ENCODE results near the gene GAS2L1. TPM values are rescaled to one million over a fixed set of nuclear protein-coding genes. Genes with fewer than 3 reads are reported as not detected.

GAS2L1 gene
- total RNA-seq, 1 donor from 2014 or later, result 21.6 TPM

- no peaks in the 10 kb centered on the region for H3K27me3 Mint-ChIP-seq (ENCODE audit: unreplicated experiment)
- H3K9me3 Mint-ChIP-seq (ENCODE audit: unreplicated experiment), result no peaks in the 10 kb centered on the region
- peak; percentile 74 for DNase-seq (ENCODE audit: extremely low spot score, unreplicated experiment)
- TF ChIP-seq CTCF (IDR thresholded peaks at IDR 0.05), result no peak
- H3K36me3 Mint-ChIP-seq (ENCODE audit: unreplicated experiment), result peaks cover 19% of the 10 kb centered on the region
- H3K4me3 Mint-ChIP-seq (ENCODE audit: unreplicated experiment), result peak overlapping the region; percentile 94
- H3K27ac Mint-ChIP-seq (ENCODE audit: unreplicated experiment), result peak overlapping the region; percentile 99
- peaks cover 46% of the 10 kb centered on the region for H3K4me1 Mint-ChIP-seq (ENCODE audit: unreplicated experiment)
Observed at GRCh38 chr22:29266564-29267461, 39.6 kb upstream of the GAS2L1 start.

- Mint-ChIP-seq H3K4me3 (ENCODE audit: unreplicated experiment) (peak overlapping the region; percentile 94), H3K9me3 (ENCODE audit: unreplicated experiment) (no peaks in the 10 kb centered on the region), H3K36me3 (ENCODE audit: unreplicated experiment) (peaks cover 23% of the 10 kb centered on the region), H3K4me1 (ENCODE audit: unreplicated experiment) (peaks cover 51% of the 10 kb centered on the region), H3K27ac (ENCODE audit: unreplicated experiment) (peak overlapping the region; percentile 99), H3K27me3 (ENCODE audit: unreplicated experiment) (no peaks in the 10 kb centered on the region)
- TF ChIP-seq CTCF (IDR thresholded peaks at IDR 0.05), result no peak
- no peak for DNase-seq (ENCODE audit: extremely low spot score, unreplicated experiment)
Observed at GRCh38 chr22:29267462-29267857, 39.0 kb upstream of the GAS2L1 start.

- no peak for TF ChIP-seq CTCF (IDR thresholded peaks at IDR 0.05)
- Mint-ChIP-seq H3K9me3 (ENCODE audit: unreplicated experiment) (no peaks in the 10 kb centered on the region), H3K27ac (ENCODE audit: unreplicated experiment) (peak within 1 kb of the TSS; percentile 99), H3K27me3 (ENCODE audit: unreplicated experiment) (no peaks in the 10 kb centered on the region), H3K4me3 (ENCODE audit: unreplicated experiment) (peak within 1 kb of the TSS; percentile 94), H3K4me1 (ENCODE audit: unreplicated experiment) (peaks cover 51% of the 10 kb centered on the region), H3K36me3 (ENCODE audit: unreplicated experiment) (peaks cover 26% of the 10 kb centered on the region)
- peak; percentile 99 for DNase-seq (ENCODE audit: extremely low spot score, unreplicated experiment)
Observed at GRCh38 chr22:29267858-29268510, 38.5 kb upstream of the GAS2L1 start, which contains the start of the genes EWSR1 and RHBDD3. EWSR1 (plus strand) TSS chr22:29268268; CDS start chr22:29268337, 69 bp downstream. RHBDD3 (minus strand) TSS chr22:29267981; CDS start chr22:29265626, 2,355 bp downstream.

GRCh38 chr22:29268511-29269229, 37.8 kb upstream of the GAS2L1 start:
- Mint-ChIP-seq H3K27ac (ENCODE audit: unreplicated experiment) (peak overlapping the region; percentile 99), H3K4me3 (ENCODE audit: unreplicated experiment) (peak overlapping the region; percentile 94), H3K36me3 (ENCODE audit: unreplicated experiment) (peaks cover 33% of the 10 kb centered on the region), H3K4me1 (ENCODE audit: unreplicated experiment) (peaks cover 51% of the 10 kb centered on the region), H3K27me3 (ENCODE audit: unreplicated experiment) (no peaks in the 10 kb centered on the region), H3K9me3 (ENCODE audit: unreplicated experiment) (no peaks in the 10 kb centered on the region)
- DNase-seq (ENCODE audit: extremely low spot score, unreplicated experiment), result peak; percentile 87
- no peak for TF ChIP-seq CTCF (IDR thresholded peaks at IDR 0.05)
